H1 (cell line): ENCODE results near the gene SRD5A3. TPM values are rescaled to one million over a fixed set of nuclear protein-coding genes. Genes with fewer than 3 reads are reported as not detected.

ENCODE experiments used
- CTCF ChIA-PET: fragments of 300-600 bp; sonication (Branson Sonifier 250); formaldehyde crosslinking; loops from one replicate; lab custom pipeline; 2021; ENCODE audit not compliant: partially characterized antibody; lab: Charles Lee
- POLR2A ChIA-PET: fragments of 300-600 bp; sonication (Branson Sonifier 250); formaldehyde crosslinking; loops from one replicate; lab custom pipeline; 2021; ENCODE audit warnings: inconsistent platforms; ENCODE audit not compliant: partially characterized antibody; lab: Charles Lee
- DNase-seq, 2 experiments: peaks; one replicate each; pipeline versions ENCODE4 v3.0.0 to v3.0.0-alpha.2; 2010 to 2022; ENCODE audit warnings: low spot score in 2 of 2, low read depth in 1 of 2, mixed read lengths in 1 of 2
- FAIRE-seq: peaks from 2 replicates; lab custom pipeline; 2011; peaks lifted over from hg19 to GRCh38; lab: Jason Lieb, UNC
- H2AFZ ChIP-seq: 2 replicates; pipeline ENCODE4 v1.8.1; 2012; ENCODE audit warnings: low read length, inconsistent platforms
- H2AK5ac ChIP-seq: 2 replicates; pipeline ENCODE4 v1.6.1; 2013; ENCODE audit warnings: low read depth, low read length
- H2BK120ac ChIP-seq: replicated peaks from 2 replicates; pipeline ENCODE3; 2013; ENCODE audit warnings: low read depth, low read length, inconsistent platforms
- H2BK12ac ChIP-seq: 2 replicates; pipeline ENCODE4 v1.6.1; 2013; ENCODE audit warnings: low read depth, low read length
- H2BK15ac ChIP-seq: 2 replicates; pipeline ENCODE4 v1.6.1; 2013; ENCODE audit warnings: low read length
- H2BK20ac ChIP-seq: 2 replicates; pipeline ENCODE4 v1.6.1; 2013; ENCODE audit warnings: low read length
- H2BK5ac ChIP-seq: 2 replicates; pipeline ENCODE4 v1.6.1; 2013; ENCODE audit warnings: low read depth, low read length
- H3K14ac ChIP-seq: 2 replicates; pipeline ENCODE4 v1.6.1; 2013; ENCODE audit warnings: inconsistent platforms; ENCODE audit not compliant: insufficient read length
- H3K18ac ChIP-seq: 2 replicates; pipeline ENCODE4 v1.6.1; 2013; ENCODE audit warnings: low read length; ENCODE audit errors: extremely low read depth
- H3K23ac ChIP-seq: 2 replicates; pipeline ENCODE4 v1.6.1; 2013; ENCODE audit warnings: inconsistent platforms; ENCODE audit not compliant: insufficient read length
- H3K23me2 ChIP-seq: 2 replicates; pipeline ENCODE4 v1.6.1; 2013; ENCODE audit warnings: low read depth, low read length
- H3K27ac ChIP-seq: 2 replicates; pipeline ENCODE4 v1.6.1; 2011; ENCODE audit warnings: low read depth, low read length, inconsistent platforms
- H3K27me3 ChIP-seq, 4 experiments: replicated peaks in 1 of 4; 1 replicate in 1 of 4; 2 replicates in 3 of 4; pipeline versions ENCODE4 v1.6.1 to v1.8.1; 2011 to 2013; ENCODE audit warnings: low read length in 3 of 4, mild to moderate bottlenecking in 3 of 4, inconsistent platforms in 2 of 4, mixed read lengths in 2 of 4, moderate library complexity in 1 of 4; ENCODE audit not compliant: control insufficient read depth in 3 of 4, insufficient read depth in 3 of 4; ENCODE audit errors: extremely low read depth in 1 of 4
- H3K36me3 ChIP-seq, 4 experiments: 2 replicates each; pipeline versions ENCODE4 v1.6.1 to v1.8.1; 2011 to 2013; ENCODE audit warnings: mild to moderate bottlenecking in 4 of 4, low read length in 3 of 4, moderate library complexity in 2 of 4, control low read depth in 1 of 4, inconsistent platforms in 1 of 4; ENCODE audit not compliant: insufficient read depth in 4 of 4, control insufficient read depth in 2 of 4
- H3K4ac ChIP-seq: replicated peaks from 2 replicates; pipeline ENCODE3; 2013; ENCODE audit warnings: low read length, low read depth, mixed read lengths, inconsistent platforms; ENCODE audit not compliant: insufficient read length
- H3K4me1 ChIP-seq, 4 experiments: replicated peaks in 1 of 4; 1 replicate in 1 of 4; 2 replicates in 3 of 4; pipeline versions ENCODE4 v1.6.1 to v1.8.1; 2011 to 2013; ENCODE audit warnings: low read length in 3 of 4, inconsistent platforms in 2 of 4, mixed read lengths in 1 of 4; ENCODE audit not compliant: insufficient read depth in 4 of 4, control insufficient read depth in 3 of 4
- H3K4me2 ChIP-seq, 2 experiments: 2 replicates each; pipeline versions ENCODE4 v1.6.1 to v1.8.1; 2011 to 2013; ENCODE audit warnings: low read depth in 2 of 2, low read length in 2 of 2, control low read depth in 1 of 2, inconsistent platforms in 1 of 2, mild to moderate bottlenecking in 1 of 2; ENCODE audit not compliant: insufficient read depth in 1 of 2
- H3K4me3 ChIP-seq, 4 experiments: fragments of 200-600, 300-600 bp in 1 of 4; sonication (generic), shearing (Covaris generic), sonication (Bioruptor Twin) in 1 of 4; 2 replicates each; pipeline versions ENCODE4 v1.5.1 to v1.8.1; 2011 to 2016; ENCODE audit warnings: low read length in 4 of 4, low read depth in 3 of 4, control low read depth in 2 of 4, inconsistent platforms in 2 of 4, mild to moderate bottlenecking in 2 of 4, mixed read lengths in 1 of 4, moderate library complexity in 1 of 4; ENCODE audit not compliant: insufficient read depth in 2 of 4; ENCODE audit errors: extremely low read depth in 1 of 4
- H3K56ac ChIP-seq: replicated peaks from 2 replicates; pipeline ENCODE3; 2013; ENCODE audit warnings: low read depth, mild to moderate bottlenecking, mixed read lengths, low read length, inconsistent platforms; ENCODE audit not compliant: insufficient read length
- H3K79me1 ChIP-seq: 2 replicates; pipeline ENCODE4 v1.6.1; 2013; ENCODE audit warnings: low read depth, low read length, control low read depth
- H3K79me2 ChIP-seq, 2 experiments: 2 replicates each; pipeline versions ENCODE4 v1.6.1 to v1.8.1; 2012 to 2013; ENCODE audit warnings: low read length in 2 of 2, mild to moderate bottlenecking in 2 of 2, inconsistent platforms in 1 of 2; ENCODE audit not compliant: insufficient read depth in 2 of 2, control insufficient read depth in 1 of 2
- H3K9ac ChIP-seq, 4 experiments: replicated peaks in 1 of 4; 1 replicate in 1 of 4; 2 replicates in 3 of 4; pipeline versions ENCODE4 v1.6.1 to v1.8.1; 2011 to 2013; ENCODE audit warnings: low read depth in 3 of 4, low read length in 3 of 4, control low read depth in 2 of 4, mild to moderate bottlenecking in 2 of 4, moderate library complexity in 2 of 4, inconsistent platforms in 1 of 4; ENCODE audit errors: extremely low read depth in 1 of 4
- H3K9me3 ChIP-seq, 2 experiments: 2 replicates each; pipeline versions ENCODE4 v1.6.1 to v1.8.1; 2012 to 2013; ENCODE audit warnings: mild to moderate bottlenecking in 2 of 2, moderate library complexity in 2 of 2, control low read depth in 1 of 2, inconsistent platforms in 1 of 2, low read depth in 1 of 2, low read length in 1 of 2, mixed read lengths in 1 of 2; ENCODE audit not compliant: insufficient read depth in 2 of 2
- H4K20me1 ChIP-seq, 2 experiments: replicated peaks in 1 of 2; 2 replicates each; pipeline versions ENCODE3 to v1.8.1; 2011 to 2013; ENCODE audit warnings: inconsistent platforms in 2 of 2, low read length in 2 of 2, mild to moderate bottlenecking in 1 of 2; ENCODE audit not compliant: insufficient read depth in 2 of 2, control insufficient read depth in 1 of 2
- H4K5ac ChIP-seq: 2 replicates; pipeline ENCODE4 v1.6.1; 2013; ENCODE audit warnings: low read length, low read depth, mixed read lengths, inconsistent platforms; ENCODE audit not compliant: insufficient read length
- H4K8ac ChIP-seq: 2 replicates; pipeline ENCODE4 v1.8.0; 2013; ENCODE audit warnings: mild to moderate bottlenecking, moderate library complexity, low read length, inconsistent platforms; ENCODE audit not compliant: insufficient read depth; ENCODE audit errors: extremely low read depth
- H4K91ac ChIP-seq: replicated peaks from 2 replicates; pipeline ENCODE3; 2013; ENCODE audit warnings: low read length, mixed read lengths, inconsistent platforms; ENCODE audit not compliant: insufficient read length
- BCL11A ChIP-seq, 2 experiments: IDR thresholded peaks; one replicate each; pipeline ENCODE4 v1.6.1; 2011; ENCODE audit warnings: low read depth in 2 of 2, low read length in 2 of 2, mild to moderate bottlenecking in 2 of 2
- CHD1 ChIP-seq: IDR thresholded peaks from 2 replicates; pipeline ENCODE4 v1.6.1; 2012; ENCODE audit warnings: low read depth, low read length, improper control_type of control experiment
- CTBP2 ChIP-seq: IDR thresholded peaks from 2 replicates; pipeline ENCODE4 v1.7.0; 2011; ENCODE audit warnings: borderline replicate concordance, mild to moderate bottlenecking, moderate library complexity, mixed read lengths, low read length; ENCODE audit not compliant: insufficient read depth, insufficient read length
- FOSL1 ChIP-seq: IDR thresholded peaks from 2 replicates; pipeline ENCODE4 v1.6.1; 2011; ENCODE audit warnings: mild to moderate bottlenecking, low read depth, low read length, moderate library complexity; ENCODE audit not compliant: insufficient read depth
- JUND ChIP-seq: IDR thresholded peaks from 2 replicates; pipeline ENCODE4 v1.6.1; 2011; ENCODE audit warnings: mild to moderate bottlenecking, improper control_type of control experiment, low read length
- POU5F1 ChIP-seq: IDR thresholded peaks from 2 replicates; pipeline ENCODE4 v1.6.1; 2011; ENCODE audit warnings: low read depth, mild to moderate bottlenecking, low read length, moderate library complexity
- RFX5 ChIP-seq: IDR thresholded peaks from 2 replicates; pipeline ENCODE4 v1.6.1; 2011; ENCODE audit warnings: low read depth, low read length, improper control_type of control experiment, borderline replicate concordance
- SAP30 ChIP-seq: fragments of 300-600 bp; sonication (generic); IDR thresholded peaks from 2 replicates; pipeline ENCODE4 v1.7.1; 2012; ENCODE audit warnings: low read length, moderate library complexity, mild to moderate bottlenecking, inconsistent platforms; ENCODE audit not compliant: insufficient read depth, insufficient replicate concordance
- SRF ChIP-seq: IDR thresholded peaks from 2 replicates; pipeline ENCODE4 v1.6.1; 2011; ENCODE audit warnings: mild to moderate bottlenecking, low read depth, low read length, moderate library complexity
- TAF7 ChIP-seq: optimal IDR thresholded peaks from 2 replicates; pipeline ENCODE3; 2011; ENCODE audit warnings: low read depth, mild to moderate bottlenecking, inconsistent platforms, low read length, moderate library complexity, borderline replicate concordance
- WGBS, 2 experiments: shearing (Covaris generic) in 1 of 2; methylation state at CpG; one replicate each; pipeline versions ENCODE4 v1.1.6 to v1.1.7; 2013 to 2015; ENCODE audit warnings: low lambda C conversion rate in 2 of 2, mixed read lengths in 2 of 2, inconsistent platforms in 1 of 2, low coverage in 1 of 2, missing lambda C conversion rate in 1 of 2; ENCODE audit not compliant: insufficient replicate concordance in 2 of 2, insufficient coverage in 1 of 2, insufficient read length in 1 of 2; ENCODE audit errors: extremely low coverage in 1 of 2, missing lambda C conversion rate in 1 of 2; 5-methylcytosine and 5-hydroxymethylcytosine counted together
- polyA plus RNA-seq, 7 experiments: library from polyadenylated mRNA; depleted of rRNA in 3 of 7; stranded (reverse) in 5 of 7; unstranded in 2 of 7; fragments of >200 nt in 5 of 7; fragments of 200-250 nt in 2 of 7; gene quantifications; 1 replicate in 5 of 7; 2 replicates in 1 of 7; 4 replicates in 1 of 7; pipeline versions ENCODE4 v1.2.1 to v1.2.3, GENCODE V29; 2011 to 2013; ENCODE audit warnings: missing spikeins in 2 of 7, mixed read lengths in 2 of 7
- total RNA-seq: library from RNA; stranded (reverse); fragmentation: NEBNext Ultra II Directional; extraction: Animal tissue kit (Norgen Biotek cat#: 25700); gene quantifications from 2 replicates; pipeline ENCODE4 v1.2.1, GENCODE V29; 2021
- TF ChIP-seq, protein P1 (sequence below): IDR thresholded peaks from 2 replicates; pipeline ENCODE4 v1.6.1; 2011; ENCODE audit warnings: low read length, improper control_type of control experiment

Gene SRD5A3
- total and polyA plus RNA-seq, 2 of the 8 experiments (the other 6 are each of a cell fraction or from before 2014, with no cell fraction given): 19.6 to 34.6 TPM

DNA sequence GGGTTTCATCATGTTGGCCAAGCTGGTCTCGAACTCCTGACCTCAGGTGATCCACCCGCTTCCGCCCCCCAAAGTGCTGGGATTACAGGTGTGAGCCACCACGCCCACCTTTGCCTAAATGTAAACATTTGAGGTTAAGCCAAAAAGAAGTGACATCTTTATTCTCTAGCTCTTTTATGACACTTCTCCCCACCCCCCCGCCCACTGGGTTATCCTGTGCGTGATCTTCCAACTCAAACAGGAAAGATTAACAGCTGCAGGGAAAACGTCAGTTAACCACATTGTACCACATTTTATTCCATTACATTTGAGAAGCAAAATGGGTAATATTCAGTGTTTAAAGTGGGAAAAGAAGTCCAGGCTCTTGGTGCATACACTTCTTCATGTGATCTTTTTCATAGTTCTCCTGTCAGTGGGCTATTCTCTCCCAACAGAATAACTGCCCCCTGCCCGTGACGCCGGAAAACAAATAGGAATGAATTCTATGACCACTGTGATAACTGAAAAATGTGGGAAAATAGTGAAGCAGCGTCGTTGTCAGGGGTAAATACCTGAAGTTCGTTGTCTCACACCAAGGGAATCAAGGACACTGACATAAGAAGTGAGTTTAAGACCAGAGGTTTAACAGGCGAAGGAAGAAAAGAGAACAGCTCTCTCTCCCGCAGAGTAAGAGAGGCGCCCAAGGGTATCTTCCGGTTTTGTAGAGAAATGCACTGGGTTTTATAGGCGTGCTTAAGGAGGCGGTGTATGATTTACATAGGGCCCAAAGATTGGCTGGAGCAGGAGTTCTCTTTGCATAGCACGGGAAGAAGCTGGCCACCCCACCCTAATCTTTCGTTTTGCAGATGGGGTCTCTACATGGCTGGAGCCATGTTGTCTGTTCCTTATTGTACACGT lies 9.7 kb upstream of the SRD5A3 start:
- DNase-seq (no peak), FAIRE-seq (no peak)
- no peak overlapping the region for H3K56ac ChIP-seq
- WGBS, 2 experiments: 89% methylated on average over 22 of the region's 22 CpGs; no CpG with 5 or more reads in 1 of the 2 experiments
- H3K23ac ChIP-seq: no peak overlapping the region
- H3K4ac ChIP-seq: no peak overlapping the region
- no peak overlapping the region for H3K9ac ChIP-seq
- no peak overlapping the region for H4K8ac ChIP-seq
- no peak overlapping the region for H3K4me2 ChIP-seq
- H3K23me2 ChIP-seq: no peaks in the 10 kb centered on the region
- no peak overlapping the region for H3K4me3 ChIP-seq
- CTCF ChIA-PET: interaction anchor here (1.0 to 1.8 kb wide), 4 partner anchors 8 to 19 kb away, joined by 3 to 4 read pairs (median 4); partner anchors contain the start of gene SRD5A3
- H3K79me2 ChIP-seq: no peaks in the 10 kb centered on the region
- H4K5ac ChIP-seq: no peak overlapping the region
- no peaks in the 10 kb centered on the region for H3K36me3 ChIP-seq
- no peak overlapping the region for H3K18ac ChIP-seq
- H4K20me1 ChIP-seq: no peaks in the 10 kb centered on the region
- no peak overlapping the region for H2AK5ac ChIP-seq
- no peak overlapping the region for H3K14ac ChIP-seq
- no peaks in the 10 kb centered on the region for H3K9me3 ChIP-seq
- H2BK5ac ChIP-seq: no peak overlapping the region
- H2AFZ ChIP-seq: peak overlapping the region; percentile 54
- no peak overlapping the region for H4K91ac ChIP-seq
- H3K79me1 ChIP-seq: no peaks in the 10 kb centered on the region
- H3K27me3 ChIP-seq: no peaks in the 10 kb centered on the region
- H2BK120ac ChIP-seq: no peak overlapping the region
- H2BK15ac ChIP-seq: no peak overlapping the region
- H2BK12ac ChIP-seq: no peak overlapping the region
- H2BK20ac ChIP-seq: no peak overlapping the region
- POLR2A ChIA-PET: no interaction called here
- no peak overlapping the region for H3K27ac ChIP-seq
- H3K4me1 ChIP-seq: no peaks in the 10 kb centered on the region; a peak in 1 of 7 replicates
- no peak for TF ChIP-seq RFX5
- no peak for TF ChIP-seq POU5F1
- TF ChIP-seq FOSL1: no peak
- TF ChIP-seq CTBP2: no peak
- no peak for TF ChIP-seq TAF7
- no peak for TF ChIP-seq BCL11A (IDR thresholded peaks at IDR 0.05; ENCODE audit: low read depth in 2 of 2, low read length in 2 of 2)
- TF ChIP-seq JUND: no peak
- no peak for TF ChIP-seq SRF
- TF ChIP-seq CHD1: no peak
- TF ChIP-seq, protein P1, sequence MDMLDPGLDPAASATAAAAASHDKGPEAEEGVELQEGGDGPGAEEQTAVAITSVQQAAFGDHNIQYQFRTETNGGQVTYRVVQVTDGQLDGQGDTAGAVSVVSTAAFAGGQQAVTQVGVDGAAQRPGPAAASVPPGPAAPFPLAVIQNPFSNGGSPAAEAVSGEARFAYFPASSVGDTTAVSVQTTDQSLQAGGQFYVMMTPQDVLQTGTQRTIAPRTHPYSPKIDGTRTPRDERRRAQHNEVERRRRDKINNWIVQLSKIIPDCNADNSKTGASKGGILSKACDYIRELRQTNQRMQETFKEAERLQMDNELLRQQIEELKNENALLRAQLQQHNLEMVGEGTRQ: no peak
- no peak for TF ChIP-seq SAP30
